Stimulated activated CD8-positive, alpha-beta memory T cell treated with anti-CD3 and anti-CD28 coated beads, Interleukin-7, amount 100 ng/mL, for 1 hour (primary cell): ENCODE data around the gene IL1R2.
"Not testable (repeated sequence)": the region's sequence is repeated elsewhere in the genome, so short reads cannot be mapped to it uniquely, and the experiment has no call there.

Experiments
- DNase-seq, 2 donors: peaks; one replicate each; pipeline ENCODE4 v3.0.0-alpha.2; 2020; ENCODE audit warnings: low read depth in 2 of 2

Gene IL1R2

GRCh38 chr2:102060792-102061191 is 69.0 kb downstream of the IL1R2 start:
- DNase-seq, result no peak

GRCh38 chr2:102061286-102061699 is 69.5 kb downstream of the IL1R2 start:
- DNase-seq, result no peak

- DNase-seq, result no peak
Measured at GRCh38 chr2:102061962-102062795, 70.4 kb downstream of the IL1R2 start.

- DNase-seq, result no peak
Measured at GRCh38 chr2:102062802-102063201, 71.0 kb downstream of the IL1R2 start.

GRCh38 chr2:102063487-102063911 is 71.7 kb downstream of the IL1R2 start:
- DNase-seq, result no peak

- no peak for DNase-seq
Measured at GRCh38 chr2:102063941-102064678, 72.3 kb downstream of the IL1R2 start.

- DNase-seq, result no peak
Measured at GRCh38 chr2:102064679-102065674, 73.2 kb downstream of the IL1R2 start.

- no peak for DNase-seq
Measured at GRCh38 chr2:102065675-102066252, 74.0 kb downstream of the IL1R2 start.

GRCh38 chr2:102066554-102066953 is 74.8 kb downstream of the IL1R2 start:
- DNase-seq, result no peak

- not testable (repeated sequence) for DNase-seq
Measured at GRCh38 chr2:102068126-102068525, 76.4 kb downstream of the IL1R2 start.

- DNase-seq, result no peak
Measured at GRCh38 chr2:102069311-102069974, 77.7 kb downstream of the IL1R2 start.

- DNase-seq, result no peak
Measured at GRCh38 chr2:102070058-102070642, 78.4 kb downstream of the IL1R2 start.

- DNase-seq, result no peak
Measured at GRCh38 chr2:102072741-102073140, 81.0 kb downstream of the IL1R2 start.

GRCh38 chr2:102073168-102073724 is 81.5 kb downstream of the IL1R2 start:
- no peak for DNase-seq

GRCh38 chr2:102074152-102074783 is 82.5 kb downstream of the IL1R2 start:
- no peak for DNase-seq

GRCh38 chr2:102075479-102075878 is 83.7 kb downstream of the IL1R2 start:
- no peak for DNase-seq

- DNase-seq, result no peak
Measured at GRCh38 chr2:102076512-102076911, 84.8 kb downstream of the IL1R2 start.
